Measurements from ENCODE around the gene PCP4L1.

The PCP4L1 gene

DNA sequence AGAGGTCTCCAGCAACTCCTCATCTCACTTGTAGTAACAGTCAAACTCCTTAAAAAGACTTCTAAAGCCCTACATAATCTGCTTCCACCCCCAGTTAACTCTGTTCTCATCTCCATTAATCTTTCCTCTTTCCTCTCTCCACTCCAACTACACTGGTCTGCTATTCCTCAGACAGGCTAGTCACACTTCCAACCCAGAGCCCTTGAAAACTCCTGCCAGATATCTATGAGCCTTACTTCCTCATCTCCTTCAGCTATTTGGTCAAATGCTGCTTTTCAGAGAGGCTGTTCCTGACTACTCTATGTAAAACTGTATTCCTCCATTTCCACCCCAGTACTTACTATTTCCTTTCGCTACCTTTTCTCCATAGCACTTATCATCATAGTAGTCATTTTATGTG lies 24.4 kb downstream of the PCP4L1 start:
- no peaks in the 10 kb centered on the region for H3K9me3 ChIP-seq (ENCODE audit: control insufficient read depth, low read length)
- peaks cover 2% of the 10 kb centered on the region for H3K4me1 ChIP-seq (ENCODE audit: control insufficient read depth, insufficient read depth, low read depth, low read length)
- H2BK15ac ChIP-seq (ENCODE audit: low read depth, poor library complexity, severe bottlenecking): no peak overlapping the region
- no peaks in the 10 kb centered on the region for H3K79me1 ChIP-seq (replicated peaks; ENCODE audit: low read length, poor library complexity, severe bottlenecking)
- H3K4me2 ChIP-seq (ENCODE audit: low read length, poor library complexity, severe bottlenecking): no peak overlapping the region
- no peak overlapping the region for H3K9ac ChIP-seq (ENCODE audit: low read length)
- no peak overlapping the region for H2BK12ac ChIP-seq (ENCODE audit: low read length in 2 of 2)
- H3K23ac ChIP-seq (ENCODE audit: low read length in 2 of 2): no peak overlapping the region
- H3K4me3 ChIP-seq (ENCODE audit: insufficient read depth in 1 of 2, low read depth in 1 of 2, low read length in 2 of 2): no peak overlapping the region
- no peak overlapping the region for H4K91ac ChIP-seq (ENCODE audit: low read length)
- H4K8ac ChIP-seq (ENCODE audit: low read length): no peak overlapping the region
- H2AK5ac ChIP-seq (ENCODE audit: low read length, severe bottlenecking): no peak overlapping the region
- no peak overlapping the region for H3K18ac ChIP-seq (ENCODE audit: low read depth in 1 of 2, low read length in 2 of 2)
- H3K14ac ChIP-seq (ENCODE audit: low read length in 2 of 2): no peak overlapping the region
- no peak for DNase-seq
- H3K27me3 ChIP-seq (ENCODE audit: control insufficient read depth in 1 of 2, insufficient read depth in 1 of 2, low read length in 2 of 2): peaks cover 29 to 44% of the 10 kb centered on the region in 2 experiments
- no peak overlapping the region for H2AFZ ChIP-seq (ENCODE audit: low read depth, low read length)
- WGBS: 100% methylated on average over 1 of the region's 1 CpG
- no peak overlapping the region for H2BK5ac ChIP-seq (ENCODE audit: low read depth, low read length, poor library complexity, severe bottlenecking)
- H2BK120ac ChIP-seq (ENCODE audit: low read depth, low read length): no peak overlapping the region
- H3K27ac ChIP-seq (ENCODE audit: low read length, poor library complexity, severe bottlenecking): no peak overlapping the region
- H3K36me3 ChIP-seq (ENCODE audit: control insufficient read depth in 1 of 2, insufficient read depth in 2 of 2, low read depth in 1 of 2, low read length in 2 of 2): no peaks in the 10 kb centered on the region
- no peak overlapping the region for H3K4ac ChIP-seq (ENCODE audit: low read depth in 1 of 2, low read length in 2 of 2)

- H2BK120ac ChIP-seq (ENCODE audit: low read depth, low read length): no peak overlapping the region
- no peak overlapping the region for H3K18ac ChIP-seq (ENCODE audit: low read depth in 1 of 2, low read length in 2 of 2)
- no peak for DNase-seq
- peaks cover 2% of the 10 kb centered on the region for H3K4me1 ChIP-seq (ENCODE audit: control insufficient read depth, insufficient read depth, low read depth, low read length)
- no peak overlapping the region for H3K23ac ChIP-seq (ENCODE audit: low read length in 2 of 2)
- no peak overlapping the region for H2BK12ac ChIP-seq (ENCODE audit: low read length in 2 of 2)
- H2AFZ ChIP-seq (ENCODE audit: low read depth, low read length): no peak overlapping the region
- H2BK5ac ChIP-seq (ENCODE audit: low read depth, low read length, poor library complexity, severe bottlenecking): no peak overlapping the region
- no peak overlapping the region for H3K14ac ChIP-seq (ENCODE audit: low read length in 2 of 2)
- no peak overlapping the region for H2AK5ac ChIP-seq (ENCODE audit: low read length, severe bottlenecking)
- H4K91ac ChIP-seq (ENCODE audit: low read length): no peak overlapping the region
- H3K9ac ChIP-seq (ENCODE audit: low read length): no peak overlapping the region
- no peaks in the 10 kb centered on the region for H3K9me3 ChIP-seq (ENCODE audit: control insufficient read depth, low read length)
- no peaks in the 10 kb centered on the region for H3K79me1 ChIP-seq (replicated peaks; ENCODE audit: low read length, poor library complexity, severe bottlenecking)
- no peaks in the 10 kb centered on the region for H3K36me3 ChIP-seq (ENCODE audit: control insufficient read depth in 1 of 2, insufficient read depth in 2 of 2, low read depth in 1 of 2, low read length in 2 of 2)
- no peak overlapping the region for H4K8ac ChIP-seq (ENCODE audit: low read length)
- 100% methylated on average over 1 of the region's 2 CpGs for WGBS
- H3K4me2 ChIP-seq (ENCODE audit: low read length, poor library complexity, severe bottlenecking): no peak overlapping the region
- H3K27me3 ChIP-seq (ENCODE audit: control insufficient read depth in 1 of 2, insufficient read depth in 1 of 2, low read length in 2 of 2): peaks cover 27 to 50% of the 10 kb centered on the region in 2 experiments
- no peak overlapping the region for H3K4ac ChIP-seq (ENCODE audit: low read depth in 1 of 2, low read length in 2 of 2)
- H3K27ac ChIP-seq (ENCODE audit: low read length, poor library complexity, severe bottlenecking): no peak overlapping the region
- H2BK15ac ChIP-seq (ENCODE audit: low read depth, poor library complexity, severe bottlenecking): no peak overlapping the region
- no peak overlapping the region for H3K4me3 ChIP-seq (ENCODE audit: insufficient read depth in 1 of 2, low read depth in 1 of 2, low read length in 2 of 2)
Observed at GRCh38 chr1:161285113-161285512, 26.6 kb downstream of the PCP4L1 start.

DNA sequence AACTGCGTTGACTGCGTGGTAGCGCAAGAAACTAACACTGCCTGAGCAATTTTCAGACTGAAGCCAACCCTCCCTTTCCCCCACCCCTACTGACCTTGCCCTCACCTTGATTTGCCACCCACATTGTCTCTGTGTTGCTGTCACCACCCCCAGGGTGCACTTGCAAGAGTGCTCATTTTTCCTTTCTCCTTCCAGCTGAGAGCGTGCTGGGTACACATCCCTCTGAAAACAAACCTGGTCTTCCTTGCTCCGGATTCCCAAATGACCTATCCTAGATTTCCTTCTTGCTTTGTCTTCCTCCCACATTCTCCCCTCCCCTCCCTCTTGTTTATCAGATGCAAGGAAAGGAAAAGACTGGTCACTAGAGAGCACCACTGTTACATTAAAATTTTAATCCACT lies 27.0 kb downstream of the PCP4L1 start:
- no peak overlapping the region for H2BK12ac ChIP-seq (ENCODE audit: low read length in 2 of 2)
- DNase-seq: no peak
- no peak overlapping the region for H3K18ac ChIP-seq (ENCODE audit: low read depth in 1 of 2, low read length in 2 of 2)
- no peak overlapping the region for H4K8ac ChIP-seq (ENCODE audit: low read length)
- H3K14ac ChIP-seq (ENCODE audit: low read length in 2 of 2): no peak overlapping the region
- peaks cover 27 to 48% of the 10 kb centered on the region in 2 experiments for H3K27me3 ChIP-seq (ENCODE audit: control insufficient read depth in 1 of 2, insufficient read depth in 1 of 2, low read length in 2 of 2)
- no peak overlapping the region for H3K9ac ChIP-seq (ENCODE audit: low read length)
- H3K4ac ChIP-seq (ENCODE audit: low read depth in 1 of 2, low read length in 2 of 2): no peak overlapping the region
- no peak overlapping the region for H3K4me2 ChIP-seq (ENCODE audit: low read length, poor library complexity, severe bottlenecking)
- peaks cover 2% of the 10 kb centered on the region for H3K4me1 ChIP-seq (ENCODE audit: control insufficient read depth, insufficient read depth, low read depth, low read length)
- H3K9me3 ChIP-seq (ENCODE audit: control insufficient read depth, low read length): no peaks in the 10 kb centered on the region
- no peaks in the 10 kb centered on the region for H3K36me3 ChIP-seq (ENCODE audit: control insufficient read depth in 1 of 2, insufficient read depth in 2 of 2, low read depth in 1 of 2, low read length in 2 of 2)
- H2BK15ac ChIP-seq (ENCODE audit: low read depth, poor library complexity, severe bottlenecking): no peak overlapping the region
- H3K23ac ChIP-seq (ENCODE audit: low read length in 2 of 2): peak overlapping the region in 1 of 2 experiments; percentile 14
- H2BK120ac ChIP-seq (ENCODE audit: low read depth, low read length): no peak overlapping the region
- H3K79me1 ChIP-seq (replicated peaks; ENCODE audit: low read length, poor library complexity, severe bottlenecking): no peaks in the 10 kb centered on the region
- WGBS: 42% methylated on average over 5 of the region's 5 CpGs
- no peak overlapping the region for H4K91ac ChIP-seq (ENCODE audit: low read length)
- no peak overlapping the region for H2BK5ac ChIP-seq (ENCODE audit: low read depth, low read length, poor library complexity, severe bottlenecking)
- no peak overlapping the region for H3K27ac ChIP-seq (ENCODE audit: low read length, poor library complexity, severe bottlenecking)
- no peak overlapping the region for H3K4me3 ChIP-seq (ENCODE audit: insufficient read depth in 1 of 2, low read depth in 1 of 2, low read length in 2 of 2)
- no peak overlapping the region for H2AK5ac ChIP-seq (ENCODE audit: low read length, severe bottlenecking)
- H2AFZ ChIP-seq (ENCODE audit: low read depth, low read length): no peak overlapping the region

DNA sequence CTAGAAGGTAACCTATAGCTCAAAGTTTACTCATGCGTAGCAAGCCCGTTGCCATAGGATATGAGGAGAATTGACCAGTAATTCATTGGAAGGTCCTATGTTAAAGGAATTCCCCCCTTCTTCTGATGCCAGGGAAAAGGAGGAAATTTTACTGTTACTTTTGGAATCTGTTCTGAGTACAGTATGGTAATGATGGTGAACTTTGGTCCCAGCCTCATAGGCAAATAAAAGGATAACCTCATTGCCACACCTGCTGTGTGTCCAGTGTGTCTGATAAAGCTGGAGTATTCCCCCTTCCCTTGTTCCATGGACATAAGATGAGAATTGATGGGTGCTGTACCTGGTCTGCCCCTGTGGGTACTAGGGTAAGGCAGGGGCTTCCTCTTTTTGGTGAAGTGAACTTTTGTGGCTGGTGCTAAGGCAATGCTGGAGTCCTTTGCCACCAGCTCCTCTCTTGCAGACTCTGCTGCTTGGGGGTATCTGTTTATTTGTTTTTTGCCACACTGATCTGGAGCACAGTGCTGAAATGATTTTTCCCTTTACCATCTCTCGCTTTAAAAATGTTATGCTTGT lies 29.0 kb downstream of the PCP4L1 start:
- no peak overlapping the region for H3K4me2 ChIP-seq (ENCODE audit: low read length, poor library complexity, severe bottlenecking)
- H4K91ac ChIP-seq (ENCODE audit: low read length): no peak overlapping the region
- no peak overlapping the region for H2BK5ac ChIP-seq (ENCODE audit: low read depth, low read length, poor library complexity, severe bottlenecking)
- no peak overlapping the region for H4K8ac ChIP-seq (ENCODE audit: low read length)
- peaks cover 2% of the 10 kb centered on the region for H3K4me1 ChIP-seq (ENCODE audit: control insufficient read depth, insufficient read depth, low read depth, low read length)
- H3K4ac ChIP-seq (ENCODE audit: low read depth in 1 of 2, low read length in 2 of 2): no peak overlapping the region
- H3K79me1 ChIP-seq (replicated peaks; ENCODE audit: low read length, poor library complexity, severe bottlenecking): no peaks in the 10 kb centered on the region
- no peak overlapping the region for H3K4me3 ChIP-seq (ENCODE audit: insufficient read depth in 1 of 2, low read depth in 1 of 2, low read length in 2 of 2)
- peaks cover 27 to 47% of the 10 kb centered on the region in 2 experiments for H3K27me3 ChIP-seq (ENCODE audit: control insufficient read depth in 1 of 2, insufficient read depth in 1 of 2, low read length in 2 of 2)
- DNase-seq: no peak
- H3K23ac ChIP-seq (ENCODE audit: low read length in 2 of 2): no peak overlapping the region
- no peaks in the 10 kb centered on the region for H3K36me3 ChIP-seq (ENCODE audit: control insufficient read depth in 1 of 2, insufficient read depth in 2 of 2, low read depth in 1 of 2, low read length in 2 of 2)
- no peak overlapping the region for H3K14ac ChIP-seq (ENCODE audit: low read length in 2 of 2)
- 100% methylated on average over 2 of the region's 3 CpGs for WGBS
- no peaks in the 10 kb centered on the region for H3K9me3 ChIP-seq (ENCODE audit: control insufficient read depth, low read length)
- H2BK120ac ChIP-seq (ENCODE audit: low read depth, low read length): no peak overlapping the region
- no peak overlapping the region for H3K27ac ChIP-seq (ENCODE audit: low read length, poor library complexity, severe bottlenecking)
- no peak overlapping the region for H3K9ac ChIP-seq (ENCODE audit: low read length)
- H2AK5ac ChIP-seq (ENCODE audit: low read length, severe bottlenecking): no peak overlapping the region
- no peak overlapping the region for H2BK12ac ChIP-seq (ENCODE audit: low read length in 2 of 2)
- H3K18ac ChIP-seq (ENCODE audit: low read depth in 1 of 2, low read length in 2 of 2): no peak overlapping the region
- H2BK15ac ChIP-seq (ENCODE audit: low read depth, poor library complexity, severe bottlenecking): no peak overlapping the region
- no peak overlapping the region for H2AFZ ChIP-seq (ENCODE audit: low read depth, low read length)

Data from mesenchymal stem cell (in vitro differentiated cells and primary cell).